Mesenchymal stem cell (in vitro differentiated cells and primary cell): Measurements from ENCODE around the gene UXS1.

Experiments
- DNase-seq: peaks from one replicate; pipeline ENCODE4 v3.0.0-alpha.2; 2013
- H2AFZ ChIP-seq: one replicate; pipeline ENCODE4 v1.6.1; 2013; ENCODE audit warnings: low read depth, mild to moderate bottlenecking, control low read depth, inconsistent platforms, low read length, moderate library complexity
- H2AK5ac ChIP-seq: 2 replicates; pipeline ENCODE4 v1.6.1; 2013; ENCODE audit warnings: low read length, moderate library complexity, mild to moderate bottlenecking, inconsistent platforms; ENCODE audit not compliant: severe bottlenecking
- H2BK120ac ChIP-seq: one replicate; pipeline ENCODE4 v1.6.1; 2013; ENCODE audit warnings: low read depth, mild to moderate bottlenecking, inconsistent platforms, low read length, moderate library complexity
- H2BK12ac ChIP-seq, 2 experiments: one replicate each; pipeline ENCODE4 v1.6.1; 2013; ENCODE audit warnings: inconsistent platforms in 2 of 2, low read length in 2 of 2, mild to moderate bottlenecking in 2 of 2, moderate library complexity in 2 of 2, control low read depth in 1 of 2
- H2BK15ac ChIP-seq: one replicate; pipeline ENCODE4 v1.6.1; 2013; ENCODE audit warnings: mild to moderate bottlenecking, low read depth, inconsistent platforms; ENCODE audit not compliant: poor library complexity, severe bottlenecking
- H2BK5ac ChIP-seq: 2 replicates; pipeline ENCODE4 v1.6.1; 2013; ENCODE audit warnings: low read depth, mild to moderate bottlenecking, low read length, control low read depth, inconsistent platforms; ENCODE audit not compliant: poor library complexity, severe bottlenecking
- H3K14ac ChIP-seq, 2 experiments: one replicate each; pipeline ENCODE4 v1.6.1; 2013; ENCODE audit warnings: inconsistent platforms in 2 of 2, low read length in 2 of 2, control low read depth in 1 of 2, mild to moderate bottlenecking in 1 of 2, moderate library complexity in 1 of 2
- H3K18ac ChIP-seq, 2 experiments: one replicate each; pipeline ENCODE4 v1.6.1; 2013; ENCODE audit warnings: inconsistent platforms in 2 of 2, low read length in 2 of 2, control low read depth in 1 of 2, low read depth in 1 of 2, mild to moderate bottlenecking in 1 of 2
- H3K23ac ChIP-seq, 2 experiments: one replicate each; pipeline ENCODE4 v1.6.1; 2013; ENCODE audit warnings: inconsistent platforms in 2 of 2, low read length in 2 of 2, mild to moderate bottlenecking in 2 of 2, moderate library complexity in 2 of 2, control low read depth in 1 of 2
- H3K27ac ChIP-seq: 2 replicates; pipeline ENCODE4 v1.5.1; 2013; ENCODE audit warnings: mild to moderate bottlenecking, moderate library complexity, low read length, control low read depth, inconsistent platforms; ENCODE audit not compliant: poor library complexity, severe bottlenecking
- H3K27me3 ChIP-seq, 2 experiments: 2 replicates each; pipeline versions ENCODE4 v1.6.1 to v1.7.0; 2013; ENCODE audit warnings: low read length in 2 of 2, mild to moderate bottlenecking in 2 of 2, moderate library complexity in 2 of 2, control low read depth in 1 of 2, inconsistent platforms in 1 of 2; ENCODE audit not compliant: control insufficient read depth in 1 of 2, insufficient read depth in 1 of 2
- H3K36me3 ChIP-seq, 2 experiments: 2 replicates each; pipeline versions ENCODE4 v1.6.1 to v1.7.0; 2013; ENCODE audit warnings: low read length in 2 of 2, control low read depth in 1 of 2, inconsistent platforms in 1 of 2, low read depth in 1 of 2, mild to moderate bottlenecking in 1 of 2; ENCODE audit not compliant: insufficient read depth in 2 of 2, control insufficient read depth in 1 of 2
- H3K4ac ChIP-seq, 2 experiments: one replicate each; pipeline ENCODE4 v1.6.1; 2013; ENCODE audit warnings: inconsistent platforms in 2 of 2, low read length in 2 of 2, mild to moderate bottlenecking in 2 of 2, moderate library complexity in 2 of 2, control low read depth in 1 of 2, low read depth in 1 of 2
- H3K4me1 ChIP-seq: 2 replicates; pipeline ENCODE4 v1.6.1; 2013; ENCODE audit warnings: low read depth, low read length, control low read depth; ENCODE audit not compliant: control insufficient read depth, insufficient read depth
- H3K4me2 ChIP-seq: 2 replicates; pipeline ENCODE4 v1.6.1; 2013; ENCODE audit warnings: low read length, mild to moderate bottlenecking, inconsistent platforms; ENCODE audit not compliant: poor library complexity, severe bottlenecking
- H3K4me3 ChIP-seq, 2 experiments: 2 replicates each; pipeline versions ENCODE4 v1.5.1 to v1.7.0; 2013; ENCODE audit warnings: low read length in 2 of 2, mild to moderate bottlenecking in 2 of 2, control low read depth in 1 of 2, low read depth in 1 of 2; ENCODE audit not compliant: insufficient read depth in 1 of 2
- H3K79me1 ChIP-seq: replicated peaks from 2 replicates; pipeline ENCODE4 v1.6.1; 2013; ENCODE audit warnings: mild to moderate bottlenecking, control low read depth, low read length, inconsistent platforms; ENCODE audit not compliant: poor library complexity, severe bottlenecking
- H3K9ac ChIP-seq: 2 replicates; pipeline ENCODE4 v1.7.0; 2013; ENCODE audit warnings: mild to moderate bottlenecking, low read length, moderate library complexity
- H3K9me3 ChIP-seq: 2 replicates; pipeline ENCODE4 v1.7.0; 2013; ENCODE audit warnings: mild to moderate bottlenecking, low read length; ENCODE audit not compliant: control insufficient read depth
- H4K8ac ChIP-seq: one replicate; pipeline ENCODE4 v1.6.1; 2013; ENCODE audit warnings: inconsistent platforms, mild to moderate bottlenecking, low read length, moderate library complexity
- H4K91ac ChIP-seq: one replicate; pipeline ENCODE4 v1.6.1; 2013; ENCODE audit warnings: mild to moderate bottlenecking, low read length, inconsistent platforms
- WGBS: methylation state at CpG from one replicate; pipeline ENCODE4 v1.1.7; 2013; ENCODE audit warnings: mixed read lengths; 5-methylcytosine and 5-hydroxymethylcytosine counted together

The UXS1 gene

DNA sequence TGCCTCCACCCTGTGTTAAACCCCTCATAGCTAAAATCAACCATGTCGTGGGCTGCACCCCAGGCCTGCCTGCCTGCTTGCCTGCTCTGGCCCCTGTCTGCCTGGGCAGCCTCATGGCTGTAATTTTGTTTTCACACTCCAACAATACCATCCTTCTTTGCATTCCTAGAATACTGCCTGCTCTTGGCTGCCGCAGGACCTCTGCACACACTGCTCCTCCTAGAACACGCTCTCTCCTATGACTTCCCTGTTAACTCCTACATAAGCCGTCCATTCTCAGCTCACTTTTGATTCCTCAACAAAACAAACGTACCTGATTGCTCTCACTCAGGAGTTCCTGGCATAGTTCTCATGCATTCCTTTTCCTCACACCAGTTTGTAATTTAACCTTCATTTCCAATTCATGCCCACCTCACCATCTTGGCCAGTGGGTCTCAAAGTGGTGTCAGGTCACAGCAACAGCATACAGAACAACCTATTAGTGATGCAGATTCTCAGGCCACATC, 2.5 kb downstream of the UXS1 start:
- Histone ChIP-seq H2BK120ac (no peak overlapping the region), H4K91ac (peak overlapping the region; percentile 18), H3K79me1 (peaks cover 14% of the 10 kb centered on the region), H3K27me3 (no peaks in the 10 kb centered on the region), H2AK5ac (peak overlapping the region; percentile 36), H3K27ac (no peak overlapping the region), H3K18ac (no peak overlapping the region), H2BK5ac (no peak overlapping the region), H3K23ac (peak overlapping the region in 1 of 2 experiments; percentile 16), H3K36me3 (no peaks in the 10 kb centered on the region), H2BK12ac (peak overlapping the region in 1 of 2 experiments; percentile 71), H3K4me2 (no peak overlapping the region), H3K9me3 (no peaks in the 10 kb centered on the region), H3K4me1 (peaks cover 17% of the 10 kb centered on the region), H3K9ac (no peak overlapping the region), H3K14ac (no peak overlapping the region), H3K4ac (no peak overlapping the region), H2BK15ac (no peak overlapping the region), H4K8ac (peak overlapping the region; percentile 59), H3K4me3 (no peak overlapping the region), H2AFZ (no peak overlapping the region)
- WGBS, result 85% methylated on average over 5 of the region's 5 CpGs
- DNase-seq, result no peak

GRCh38 chr2:106189764-106190468, 4.2 kb downstream of the UXS1 start:
- Histone ChIP-seq H3K79me1 (peaks cover 8% of the 10 kb centered on the region), H3K4me3 (no peak overlapping the region), H3K27me3 (no peaks in the 10 kb centered on the region), H2AK5ac (no peak overlapping the region), H2BK12ac (no peak overlapping the region), H2BK5ac (no peak overlapping the region), H2AFZ (no peak overlapping the region), H3K4me2 (no peak overlapping the region), H3K27ac (no peak overlapping the region), H2BK15ac (no peak overlapping the region), H3K23ac (no peak overlapping the region), H3K4ac (peak overlapping the region in 1 of 2 experiments; percentile 9), H4K91ac (no peak overlapping the region), H2BK120ac (no peak overlapping the region), H3K14ac (peak overlapping the region in 1 of 2 experiments; percentile 35), H3K18ac (no peak overlapping the region), H4K8ac (no peak overlapping the region), H3K36me3 (no peaks in the 10 kb centered on the region), H3K9me3 (no peaks in the 10 kb centered on the region), H3K9ac (no peak overlapping the region), H3K4me1 (peaks cover 15% of the 10 kb centered on the region)
- DNase-seq, result peak; percentile 67
- WGBS, result 80% methylated on average over 4 of the region's 5 CpGs

- H3K4ac ChIP-seq, result peak overlapping the region in 1 of 2 experiments; percentile 35
- no peaks in the 10 kb centered on the region for H3K36me3 ChIP-seq
- no peak overlapping the region for H4K8ac ChIP-seq
- DNase-seq, result no peak
- no peak overlapping the region for H3K23ac ChIP-seq
- no peaks in the 10 kb centered on the region for H3K27me3 ChIP-seq
- WGBS, result 97% methylated on average over 6 of the region's 6 CpGs
- H2BK15ac ChIP-seq, result no peak overlapping the region
- H2BK12ac ChIP-seq, result no peak overlapping the region
- H3K79me1 ChIP-seq, result peaks cover 8% of the 10 kb centered on the region
- peak overlapping the region; percentile 19 for H3K27ac ChIP-seq
- H4K91ac ChIP-seq, result peak overlapping the region; percentile 43
- no peak overlapping the region for H3K14ac ChIP-seq
- H2AK5ac ChIP-seq, result no peak overlapping the region
- H3K4me2 ChIP-seq, result no peak overlapping the region
- H2AFZ ChIP-seq, result no peak overlapping the region
- no peak overlapping the region for H3K18ac ChIP-seq
- H3K4me3 ChIP-seq, result no peak overlapping the region
- no peak overlapping the region for H2BK5ac ChIP-seq
- peaks cover 16% of the 10 kb centered on the region for H3K4me1 ChIP-seq
- no peak overlapping the region for H2BK120ac ChIP-seq
- no peak overlapping the region for H3K9ac ChIP-seq
- H3K9me3 ChIP-seq, result no peaks in the 10 kb centered on the region
Observed at GRCh38 chr2:106189325-106189724, 4.8 kb downstream of the UXS1 start.

DNA sequence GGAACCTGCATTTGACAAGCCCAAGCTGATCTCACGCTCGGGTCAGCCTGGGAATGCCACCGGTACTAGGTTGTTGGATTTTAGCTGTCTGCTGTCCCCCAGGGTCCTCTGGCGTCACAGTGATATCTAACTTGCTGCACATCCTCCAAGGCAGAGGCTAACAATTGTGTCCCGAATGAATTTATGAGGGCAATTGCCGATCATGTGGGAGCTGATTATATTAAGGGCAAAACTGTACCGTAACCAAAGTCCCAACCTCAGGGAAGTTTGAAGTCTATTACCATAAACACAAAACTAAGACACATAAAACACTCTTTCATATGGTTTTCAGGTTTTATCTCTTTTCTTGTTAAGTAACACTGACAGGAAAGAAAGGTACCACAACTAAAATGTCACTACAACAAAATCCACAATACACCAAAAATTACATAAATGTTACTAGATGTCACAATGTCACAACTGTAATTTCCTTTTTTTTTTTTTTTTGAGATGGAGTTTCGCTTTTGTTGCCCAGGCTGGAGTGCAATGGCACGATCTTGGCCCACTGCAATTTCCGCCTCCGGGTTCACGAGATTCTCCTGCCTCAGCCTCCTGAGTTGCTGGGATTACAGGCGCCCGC, 6.7 kb downstream of the UXS1 start:
- no peak overlapping the region for H2BK5ac ChIP-seq
- DNase-seq, result no peak
- no peak overlapping the region for H2BK15ac ChIP-seq
- peaks cover 21% of the 10 kb centered on the region for H3K4me1 ChIP-seq
- H4K91ac ChIP-seq, result peak overlapping the region; percentile 21
- H2AK5ac ChIP-seq, result no peak overlapping the region
- H3K4ac ChIP-seq, result no peak overlapping the region
- H3K27ac ChIP-seq, result no peak overlapping the region
- no peak overlapping the region for H3K4me3 ChIP-seq
- H4K8ac ChIP-seq, result no peak overlapping the region
- H3K14ac ChIP-seq, result no peak overlapping the region
- H2AFZ ChIP-seq, result no peak overlapping the region
- WGBS, result 97% methylated on average over 14 of the region's 14 CpGs
- H2BK120ac ChIP-seq, result no peak overlapping the region
- no peak overlapping the region for H3K23ac ChIP-seq
- H2BK12ac ChIP-seq, result no peak overlapping the region
- no peaks in the 10 kb centered on the region for H3K9me3 ChIP-seq
- H3K9ac ChIP-seq, result no peak overlapping the region
- H3K4me2 ChIP-seq, result no peak overlapping the region
- no peaks in the 10 kb centered on the region for H3K36me3 ChIP-seq
- H3K18ac ChIP-seq, result no peak overlapping the region
- H3K79me1 ChIP-seq, result peaks cover 13% of the 10 kb centered on the region
- H3K27me3 ChIP-seq, result no peaks in the 10 kb centered on the region
